Fibroblast of skin of left biceps (primary cell): ENCODE data around the gene ABCB1.

Experiments
- DNase-seq, 2 experiments: peaks; one replicate each; pipeline ENCODE4 v3.0.0-alpha.2; 2013; ENCODE audit warnings: low read depth in 2 of 2

ABCB1 gene

DNA sequence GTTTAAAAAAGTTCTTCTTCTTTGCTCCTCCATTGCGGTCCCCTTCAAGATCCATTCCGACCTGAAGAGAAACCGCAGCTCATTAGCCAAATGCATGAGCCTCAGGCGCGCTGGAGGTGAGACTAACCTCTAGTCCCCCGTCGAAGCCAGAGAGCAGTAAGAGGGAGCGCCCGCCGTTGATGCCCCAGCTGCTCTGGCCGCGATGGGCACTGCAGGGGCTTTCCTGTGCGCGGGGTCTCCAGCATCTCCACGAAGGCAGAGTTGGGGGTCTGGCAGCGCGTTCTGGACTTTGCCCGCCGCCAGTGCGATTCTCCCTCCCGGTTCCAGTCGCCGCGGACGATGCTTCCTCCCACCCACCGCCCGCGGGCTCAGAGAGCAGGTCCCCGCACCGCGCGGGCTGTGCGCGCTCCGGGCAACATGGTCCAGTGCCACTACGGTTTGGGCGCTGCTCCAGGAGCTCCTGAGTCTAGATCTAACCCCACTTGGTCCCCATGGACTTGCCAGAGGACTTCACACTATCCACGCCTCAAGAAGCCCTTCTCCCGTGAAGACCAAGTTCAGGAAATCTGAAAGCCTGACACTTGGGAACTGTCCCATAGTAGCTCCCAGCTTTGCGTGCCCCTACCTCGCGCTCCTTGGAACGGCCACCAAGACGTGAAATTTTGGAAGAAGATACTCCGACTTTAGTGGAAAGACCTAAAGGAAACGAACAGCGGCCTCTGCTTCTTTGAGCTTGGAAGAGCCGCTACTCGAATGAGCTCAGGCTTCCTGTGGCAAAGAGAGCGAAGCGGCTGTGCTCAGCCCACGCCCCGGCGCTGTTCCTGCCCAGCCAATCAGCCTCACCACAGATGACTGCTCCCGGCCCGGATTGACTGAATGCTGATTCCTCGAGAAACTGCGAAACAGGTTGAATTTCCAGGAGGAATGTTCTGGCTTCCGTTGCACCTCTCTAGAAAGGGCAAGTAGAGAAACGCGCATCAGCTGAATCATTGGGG is at the start of gene ABCB1:
Gene ABCB1, minus strand, starts transcription at position 755 of the 995 bp plus-strand sequence. Its CDS starts 700 bp downstream, at position 55.
- no peak for DNase-seq

DNA sequence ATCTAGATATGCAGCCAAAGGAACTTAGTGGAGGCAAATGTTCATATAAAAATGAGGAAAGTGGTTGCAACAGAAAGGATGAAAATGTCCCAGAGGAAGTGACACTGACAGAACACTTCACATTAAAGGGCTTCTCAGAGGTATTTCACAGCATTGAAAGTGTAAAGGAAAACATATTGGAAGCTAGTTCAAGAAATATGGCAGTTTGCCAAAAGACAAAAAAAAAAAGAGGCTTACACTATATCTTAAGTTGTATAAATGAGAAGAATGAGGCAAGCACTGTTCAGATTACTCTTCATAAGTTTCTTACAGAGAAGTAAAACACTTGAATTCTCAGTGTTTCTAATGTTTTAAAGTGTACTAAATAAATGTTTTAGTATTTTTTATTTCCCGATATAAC is 47.6 kb upstream of the ABCB1 start:
- no peak for DNase-seq

DNA sequence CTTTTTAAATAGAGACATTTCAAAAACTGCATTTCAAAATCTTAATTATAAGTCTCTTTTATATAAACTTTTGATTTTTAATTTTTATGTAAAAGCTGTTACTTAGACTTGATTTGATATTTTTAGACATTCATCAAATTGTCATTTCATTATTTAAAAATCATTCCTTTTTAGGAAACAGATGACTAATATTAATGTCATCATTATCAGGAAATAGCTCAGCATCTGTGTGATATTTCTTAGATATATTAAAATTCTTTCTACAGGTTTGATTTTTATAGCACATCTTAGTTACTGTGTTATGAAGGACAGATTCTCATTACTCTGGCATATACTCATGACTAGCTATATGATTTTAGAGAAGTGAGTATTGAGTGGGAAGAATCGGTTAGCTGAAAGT is 44.8 kb upstream of the ABCB1 start:
- no peak for DNase-seq

DNA sequence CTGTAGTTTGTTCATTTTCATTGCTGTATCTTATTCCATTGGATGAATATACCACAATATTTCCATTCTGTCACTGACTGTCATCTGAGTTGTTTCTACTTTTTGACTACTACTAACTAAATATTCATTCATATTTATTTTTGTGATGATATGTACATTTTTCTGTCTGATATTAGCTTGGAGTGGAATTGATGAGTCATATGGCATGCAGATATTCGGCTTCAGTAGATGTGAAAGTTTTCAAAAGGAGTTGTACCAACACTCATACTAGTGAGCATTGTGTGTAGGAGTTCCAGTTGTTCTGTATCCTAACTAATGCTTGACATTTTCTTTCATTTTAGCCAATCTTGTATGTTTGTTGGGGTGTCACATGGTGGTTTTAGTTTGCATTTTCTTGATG is 35.2 kb upstream of the ABCB1 start:
- no peak for DNase-seq

DNA sequence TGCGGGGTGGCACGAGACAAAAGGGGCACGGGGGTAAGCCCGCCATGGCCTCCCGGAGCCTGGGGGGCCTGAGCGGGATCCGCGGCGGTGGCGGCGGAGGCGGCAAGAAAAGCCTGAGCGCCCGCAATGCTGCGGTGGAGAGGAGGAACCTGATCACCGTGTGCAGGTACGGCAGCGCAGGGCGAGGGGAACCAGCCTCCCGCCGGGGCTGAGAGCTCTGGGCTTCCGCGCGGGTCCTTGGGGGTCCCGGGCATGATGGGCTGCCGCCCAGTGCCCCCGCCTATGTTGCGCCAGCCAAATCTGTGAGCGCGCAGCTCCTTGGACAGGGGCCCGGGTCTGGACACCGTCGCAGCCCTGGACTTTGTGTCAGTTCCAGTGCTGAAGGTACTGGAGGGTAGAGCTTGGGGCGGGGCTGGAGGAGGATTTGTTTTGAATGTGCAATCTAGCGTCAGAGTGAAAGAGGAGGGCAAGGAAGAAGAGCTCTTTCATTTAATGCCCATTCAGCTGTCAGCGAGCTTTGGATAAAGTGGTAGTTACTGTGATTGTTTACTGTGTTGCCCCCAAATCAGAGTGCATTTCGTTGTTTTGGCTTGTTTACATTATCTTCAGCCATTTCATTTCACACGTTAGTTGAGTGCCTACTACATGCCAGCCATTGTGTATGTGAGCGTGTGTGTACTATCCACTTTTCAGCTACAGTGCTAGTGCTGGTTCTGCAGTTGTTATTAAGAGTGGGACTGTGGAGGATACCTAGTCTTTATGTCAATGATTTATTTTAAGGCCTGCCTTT is 28.3 kb upstream of the ABCB1 start:
- no peak for DNase-seq

DNA sequence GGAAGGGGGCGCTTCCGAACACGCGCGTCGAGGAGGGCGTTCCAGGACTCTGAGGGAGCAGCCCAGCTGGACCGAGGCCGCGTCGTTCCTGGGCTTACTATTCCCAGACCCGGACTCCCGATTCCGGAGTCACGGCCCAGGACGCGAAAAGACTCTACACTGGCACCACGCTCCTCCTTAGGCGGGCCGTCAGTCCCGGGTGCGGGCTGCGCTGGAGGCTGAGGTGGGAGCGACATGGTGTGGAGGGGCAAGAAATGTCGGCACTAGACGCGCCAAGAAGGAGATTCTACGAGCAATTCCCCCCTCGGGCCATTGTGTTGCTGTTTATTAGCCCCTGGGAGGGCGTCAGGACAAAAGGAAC is 26.9 kb upstream of the ABCB1 start:
- DNase-seq: no peak

DNA sequence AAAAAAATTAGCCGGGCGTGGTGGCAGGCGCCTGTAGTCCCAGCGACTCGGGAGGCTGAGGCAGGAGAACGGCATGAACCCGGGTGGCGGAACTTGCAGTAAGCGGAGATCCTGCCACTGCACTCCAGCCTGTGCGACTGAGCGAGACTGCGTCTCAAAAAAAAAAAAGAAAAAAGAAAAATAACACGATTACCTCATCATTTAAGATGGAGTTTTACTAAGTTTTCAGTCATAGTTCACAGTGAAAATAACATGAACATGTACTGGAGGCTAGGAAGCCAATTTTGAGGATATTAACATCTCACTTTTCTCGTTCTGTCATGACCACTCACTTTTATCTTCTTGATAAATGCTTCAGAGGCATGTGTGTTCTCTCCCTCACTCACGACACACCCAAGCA is 24.4 kb upstream of the ABCB1 start:
- DNase-seq: no peak

DNA sequence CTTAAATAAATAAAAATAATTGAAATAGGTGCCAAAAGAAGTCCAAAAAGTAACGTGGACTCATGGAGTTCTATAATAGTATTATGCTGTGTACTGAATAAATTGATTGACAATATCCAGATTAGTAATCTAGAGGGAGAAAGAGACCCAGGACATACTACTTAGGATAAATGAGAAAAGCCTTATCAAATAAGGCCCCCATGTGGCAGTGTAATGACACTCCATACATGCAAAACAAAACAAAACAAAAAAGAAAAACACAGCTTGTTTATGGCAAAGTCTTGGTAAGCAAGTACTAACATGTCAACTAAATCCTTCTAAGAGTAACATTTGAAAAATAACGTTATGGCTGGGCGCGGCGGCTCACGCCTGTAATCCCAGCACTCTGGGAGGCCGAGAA is 23.9 kb upstream of the ABCB1 start:
- DNase-seq: no peak

DNA sequence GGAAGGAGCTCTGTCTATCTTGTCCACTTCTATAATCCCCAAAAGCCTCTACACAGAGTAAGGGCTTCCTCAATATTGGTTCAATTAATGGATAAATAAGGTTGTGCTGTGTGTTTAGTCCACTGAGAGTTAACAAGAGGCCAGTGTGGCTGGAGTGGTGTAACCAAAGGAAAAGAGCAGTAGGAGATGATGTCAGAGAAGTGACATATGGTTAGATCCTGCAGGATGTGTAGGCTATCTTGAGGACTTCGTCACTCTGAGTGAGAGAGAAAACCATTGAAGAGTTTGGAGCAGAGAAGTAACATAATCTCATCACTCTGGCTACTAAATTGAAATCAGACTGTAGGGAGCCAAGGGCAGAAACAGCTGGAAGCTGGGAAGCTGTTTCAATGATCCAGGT is 14.5 kb upstream of the ABCB1 start:
- no peak for DNase-seq

DNA sequence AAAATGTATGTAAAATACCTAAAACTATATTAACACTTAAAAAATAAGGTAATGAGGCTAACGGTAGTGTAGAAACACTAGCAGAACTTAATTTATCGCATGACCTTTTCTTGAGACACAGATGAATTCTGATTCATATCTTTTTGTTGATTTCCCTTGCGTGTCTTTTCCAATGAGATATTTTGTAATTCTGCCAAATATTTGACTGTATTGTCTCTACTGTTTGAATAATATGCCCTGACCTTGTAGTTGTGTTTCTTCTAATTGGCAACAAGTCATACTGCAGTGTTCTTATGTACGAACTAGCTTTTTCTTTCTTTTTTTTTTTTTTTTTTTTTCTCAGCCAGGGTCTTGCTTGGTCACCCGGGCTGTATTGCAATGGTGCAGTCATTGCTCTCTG is 9.2 kb upstream of the ABCB1 start:
- DNase-seq: no peak

DNA sequence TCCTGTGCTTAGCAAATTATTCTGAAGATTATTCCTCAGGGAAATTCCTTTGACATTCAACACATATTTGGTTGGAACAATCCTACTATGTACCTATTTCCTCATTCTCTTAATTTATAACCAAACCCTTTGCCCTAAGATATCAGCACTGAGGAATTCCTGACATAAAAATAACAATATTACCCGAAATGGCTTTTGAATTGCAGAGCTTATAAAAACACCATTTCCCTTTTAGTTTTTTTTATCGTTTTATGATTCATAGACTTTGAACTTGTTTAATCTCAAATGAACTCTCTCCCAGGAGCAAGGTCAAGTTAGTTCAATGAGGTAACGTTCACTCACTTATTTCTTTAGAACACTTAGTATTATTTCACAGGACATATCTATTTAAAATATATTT is 7.7 kb upstream of the ABCB1 start:
- DNase-seq: no peak

DNA sequence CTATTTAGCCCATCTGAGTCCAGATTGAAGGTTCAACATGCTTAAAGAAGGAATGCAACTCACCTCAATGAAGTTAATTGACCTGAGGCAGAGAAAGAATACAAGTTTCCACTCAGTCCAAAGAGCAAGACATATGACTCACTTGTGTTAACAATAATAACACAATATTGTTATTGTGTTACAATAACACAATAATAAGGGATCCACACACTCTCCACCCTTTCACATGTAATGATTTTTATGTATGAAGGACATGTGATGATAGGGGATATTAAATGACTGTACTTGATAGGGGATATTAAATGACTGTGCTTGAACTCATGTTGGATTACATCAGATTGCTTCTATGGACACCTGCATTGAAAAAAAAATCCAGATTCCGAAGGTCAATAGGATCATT is 3.6 kb upstream of the ABCB1 start:
- DNase-seq: no peak

DNA sequence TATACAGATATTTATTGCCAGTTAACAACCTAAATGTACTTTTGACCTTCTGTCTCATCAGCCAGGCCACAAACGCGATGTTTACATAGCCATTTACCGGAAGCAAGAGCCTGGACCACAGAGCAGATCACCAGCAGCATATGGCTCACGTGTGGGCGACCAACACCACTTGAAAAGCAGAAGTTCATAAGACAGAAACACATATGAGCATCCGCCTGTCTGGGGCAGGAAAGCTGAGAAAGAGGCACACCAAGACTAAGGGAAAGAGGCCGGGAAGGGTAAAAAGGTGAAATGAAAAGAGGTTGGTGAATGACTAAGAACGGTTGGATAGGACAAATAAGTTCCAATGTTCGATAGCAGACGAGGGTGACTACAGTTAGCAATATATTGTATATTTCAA is 1.3 kb downstream of the ABCB1 start:
- no peak for DNase-seq

DNA sequence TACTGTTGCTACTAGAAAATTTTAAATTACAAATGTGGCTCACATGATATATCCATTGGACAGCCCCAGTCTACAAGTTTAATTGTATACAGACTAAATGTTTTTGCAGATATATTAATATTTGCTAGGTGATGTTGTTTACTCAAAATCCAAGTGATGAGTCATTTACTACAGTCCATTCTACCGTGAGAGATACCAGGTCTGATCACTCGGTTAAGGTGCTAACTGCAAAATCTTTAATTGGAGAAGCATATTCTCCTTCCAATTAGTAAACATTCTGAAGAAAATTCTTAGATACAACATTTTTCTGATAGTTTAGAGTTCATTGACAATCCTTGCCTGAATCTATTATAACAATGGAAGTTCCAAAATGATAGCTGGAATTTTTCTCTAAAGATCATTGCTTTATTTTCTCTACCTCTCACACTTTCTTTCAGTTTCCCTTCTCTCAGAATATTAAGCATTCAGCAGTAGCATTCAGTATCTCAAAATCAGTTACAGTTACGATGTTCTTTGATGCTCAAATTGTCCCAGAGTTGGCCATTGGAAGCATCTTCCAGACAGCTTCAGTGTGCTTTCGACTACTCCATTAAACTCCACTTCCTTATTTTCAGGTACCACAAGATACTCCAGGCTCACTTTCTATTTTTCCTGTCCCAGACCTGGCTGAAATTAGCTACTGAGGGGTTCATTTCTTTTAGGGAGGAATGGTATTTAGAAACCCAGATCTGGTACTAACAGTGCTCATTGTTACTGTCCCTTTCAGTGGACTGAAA is 2.3 kb downstream of the ABCB1 start:
- DNase-seq: no peak

DNA sequence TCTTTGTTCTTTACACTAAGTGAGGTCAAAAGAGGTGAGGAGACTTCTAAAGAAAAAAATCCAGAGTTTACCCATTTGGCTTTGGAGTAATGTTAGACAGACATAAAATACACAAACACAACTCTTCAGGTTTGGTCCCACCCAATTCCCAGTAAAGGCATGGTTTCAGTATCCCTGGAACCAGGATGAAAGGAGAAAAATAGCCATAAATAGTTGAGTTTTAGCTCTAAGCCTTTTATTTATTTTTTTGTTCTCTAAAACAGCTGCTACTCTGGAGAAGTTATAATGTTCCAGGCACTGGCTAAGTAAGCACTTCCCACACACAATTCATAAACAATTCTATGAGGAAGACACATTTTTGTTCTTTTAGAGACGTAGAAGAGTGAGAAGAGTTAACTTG is 4.0 kb downstream of the ABCB1 start:
- DNase-seq: no peak

DNA sequence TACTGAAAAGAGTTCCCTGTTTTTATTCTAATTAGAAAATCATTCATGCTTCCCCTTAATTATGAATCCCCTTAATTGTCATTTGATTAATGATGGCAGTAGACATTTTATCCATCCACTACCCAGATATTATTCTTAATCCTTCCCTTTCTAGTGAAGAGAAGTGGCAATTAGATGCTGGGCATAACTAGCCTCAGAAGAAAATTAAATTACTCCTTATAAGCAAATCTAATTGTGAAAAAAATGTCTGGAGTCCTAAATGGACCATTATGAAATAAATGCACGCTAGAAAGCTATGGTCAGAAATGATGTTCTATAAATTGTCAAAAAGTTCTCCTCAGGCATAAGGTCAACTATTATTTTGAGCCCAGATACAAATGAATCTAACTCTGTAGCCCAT is 4.5 kb downstream of the ABCB1 start:
- DNase-seq: no peak

DNA sequence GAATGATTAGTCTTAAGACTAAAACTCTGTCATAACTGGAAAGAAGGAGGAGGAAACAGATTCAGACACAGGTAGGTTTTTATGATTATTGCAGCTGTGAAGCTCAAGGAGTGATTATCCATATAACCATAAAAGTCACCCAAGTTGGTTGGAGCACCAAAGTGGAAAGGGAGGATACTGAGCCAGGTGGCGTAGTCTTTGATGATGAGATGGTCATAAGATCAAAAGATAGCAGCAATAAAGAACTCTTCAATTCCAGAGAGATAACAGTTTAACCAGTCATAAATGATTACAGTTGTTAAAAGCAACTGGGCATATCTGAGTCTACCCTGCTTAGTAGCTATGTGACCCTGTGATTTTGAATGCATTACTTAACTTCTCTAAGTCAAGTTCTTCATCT is 8.4 kb downstream of the ABCB1 start:
- DNase-seq: no peak

DNA sequence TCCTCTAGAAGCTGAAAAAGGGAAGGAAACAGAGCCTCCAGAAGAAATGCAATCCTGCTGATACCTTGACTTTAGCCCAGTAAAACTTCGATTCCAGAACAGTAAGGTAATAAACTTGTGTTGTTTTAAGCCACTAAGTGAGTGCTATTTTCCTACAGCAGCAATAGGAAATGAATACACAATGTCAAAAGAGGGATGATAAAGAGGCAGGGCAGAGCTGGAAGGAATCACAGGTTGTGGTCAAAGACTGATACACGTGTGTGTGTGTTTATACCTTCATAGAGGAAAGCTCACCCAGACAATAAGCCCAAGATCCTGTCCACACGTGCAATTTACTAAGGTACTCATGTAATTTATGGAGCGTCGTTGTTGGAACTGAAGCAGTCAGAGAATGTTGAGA is 9.5 kb downstream of the ABCB1 start:
- DNase-seq: no peak

DNA sequence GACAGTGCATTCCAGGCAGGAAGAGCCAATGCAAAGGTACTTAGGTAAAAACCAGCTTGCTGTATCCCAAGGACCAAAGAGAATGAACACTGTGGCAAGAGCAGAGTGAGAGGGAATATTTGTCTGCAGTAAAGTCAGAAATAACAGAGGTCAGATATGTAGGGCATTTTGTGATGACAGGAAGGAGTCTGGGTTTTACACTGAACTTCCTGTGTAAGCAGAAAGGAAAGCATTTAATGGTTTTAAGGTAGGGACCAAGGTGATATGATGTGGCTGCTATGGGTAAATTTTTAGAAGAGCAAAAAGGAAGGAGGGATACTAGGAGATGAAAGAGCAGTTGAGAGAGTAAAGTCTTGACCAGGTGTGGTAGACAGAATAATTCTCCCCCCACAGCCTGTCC is 10.1 kb downstream of the ABCB1 start:
- DNase-seq: no peak

DNA sequence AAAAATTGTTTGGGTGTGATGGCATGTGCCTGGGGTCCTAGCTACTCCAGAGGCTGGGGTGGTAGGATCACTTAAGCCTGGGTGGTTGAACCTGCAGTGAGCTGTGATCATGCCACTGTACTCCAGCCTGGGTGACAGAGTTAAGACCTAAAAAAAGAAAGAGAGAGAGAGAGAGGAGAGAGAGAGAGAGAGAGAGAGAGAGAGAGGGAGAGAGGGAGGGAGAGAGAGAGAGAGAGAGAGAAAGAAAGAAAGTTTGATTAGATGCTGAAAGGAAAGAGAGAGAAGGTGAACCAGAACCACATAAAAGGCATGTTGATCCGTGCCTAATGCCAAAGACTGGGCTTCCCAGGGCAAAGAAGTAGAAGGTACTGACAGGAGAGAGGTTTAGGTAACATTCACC is 11.1 kb downstream of the ABCB1 start:
- no peak for DNase-seq

DNA sequence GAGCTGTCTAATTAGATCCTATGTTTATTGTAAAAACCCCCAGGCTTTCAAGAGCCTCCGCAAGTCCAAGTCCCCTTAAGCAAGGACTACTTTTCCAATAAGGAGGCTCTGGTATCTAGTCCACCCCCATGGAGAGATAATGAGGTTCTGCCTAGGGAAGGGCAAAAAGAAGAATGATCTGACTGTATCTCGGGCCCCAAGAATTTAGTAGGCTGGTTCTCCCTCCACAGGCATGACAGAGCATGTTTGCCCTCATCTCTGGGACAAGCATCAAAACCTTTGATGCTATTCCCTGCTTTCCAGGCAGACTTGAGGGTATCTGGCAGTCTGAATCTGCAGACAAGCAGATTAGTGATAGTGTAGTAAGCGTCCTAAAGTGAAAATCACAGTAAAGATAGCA is 19.0 kb downstream of the ABCB1 start:
- DNase-seq: no peak

DNA sequence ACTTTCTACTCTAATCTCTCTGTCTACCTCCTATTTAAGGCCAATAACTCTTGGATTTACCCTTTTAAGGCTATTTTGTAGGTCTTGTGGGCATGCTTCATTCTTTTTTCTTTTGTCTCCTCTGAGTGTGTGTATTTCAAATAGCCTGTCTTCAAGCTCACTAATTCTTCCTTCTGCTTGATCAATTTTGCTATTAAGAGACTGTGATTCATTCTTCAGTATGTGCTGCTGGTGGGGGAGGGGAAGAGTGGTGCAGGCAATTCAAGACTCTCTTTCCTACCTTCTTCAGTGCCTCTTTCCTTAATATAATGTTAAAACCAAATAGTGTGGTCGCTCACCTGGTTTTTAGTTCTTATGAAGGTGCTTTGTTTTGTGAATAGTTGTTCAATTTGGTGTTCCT is 20.0 kb downstream of the ABCB1 start:
- no peak for DNase-seq
